Upper lobe of left lung (tissue), 6 donors: ENCODE results near the gene C12orf75. TPM values are rescaled to one million over a fixed set of nuclear protein-coding genes. Genes with fewer than 3 reads are reported as not detected.

Experiments used
- ATAC-seq, 2 donors: fragments of 200-7000 bp; cut with Tn5 transposase; one replicate each; pipeline ENCODE4 v1.9.1; 2022; ENCODE audit warnings: mild to moderate bottlenecking in 2 of 2, moderate library complexity in 2 of 2; ENCODE audit not compliant: low FRiP score in 2 of 2
- DNase-seq, 2 donors: peaks; one replicate each; pipeline ENCODE4 v3.0.0-alpha.2; 2019 to 2020
- H3K27ac ChIP-seq, 4 donors: fragments of 200-600 bp; sonication (generic); one replicate each; pipeline ENCODE4 v1.5.1; 2016 to 2019
- H3K27me3 ChIP-seq, 4 donors: fragments of 200-600 bp; sonication (generic); one replicate each; pipeline ENCODE4 v1.5.1; 2017 to 2019
- H3K36me3 ChIP-seq, 4 donors: fragments of 200-600 bp; sonication (generic); one replicate each; pipeline ENCODE4 v1.5.1; 2016 to 2019
- H3K4me1 ChIP-seq, 4 donors: fragments of 200-600 bp; sonication (generic); one replicate each; pipeline ENCODE4 v1.5.1; 2018 to 2019
- H3K4me3 ChIP-seq, 4 donors: fragments of 200-600 bp; sonication (generic); one replicate each; pipeline ENCODE4 v1.5.1; 2017 to 2019; ENCODE audit warnings: mild to moderate bottlenecking in 2 of 4, moderate library complexity in 1 of 4
- H3K9me3 ChIP-seq, 4 donors: fragments of 200-600 bp; sonication (generic); one replicate each; pipeline ENCODE4 v1.5.1; 2018 to 2019
- EP300 ChIP-seq, 4 donors: sonication (generic); formaldehyde crosslinking; IDR thresholded peaks; one replicate each; pipeline ENCODE4 v1.5.1; 2017; ENCODE audit warnings: antibody characterized with exemption in 4 of 4, control low read depth in 2 of 4
- POLR2A ChIP-seq, 4 donors: fragments of 450-650 bp; IDR thresholded peaks; one replicate each; pipeline ENCODE4 v1.5.1; 2016 to 2017; ENCODE audit warnings: antibody characterized with exemption in 4 of 4, mild to moderate bottlenecking in 2 of 4
- POLR2AphosphoS5 ChIP-seq, 2 donors: sonication (generic); formaldehyde crosslinking; IDR thresholded peaks; one replicate each; pipeline ENCODE4 v1.5.1; 2017; ENCODE audit warnings: antibody characterized with exemption in 2 of 2
- WGBS, 2 donors: methylation state at CpG; one replicate each; pipeline ENCODE4 v1.1.5; 2017 to 2018; 5-methylcytosine and 5-hydroxymethylcytosine counted together
- total RNA-seq, 6 donors: library from RNA; depleted of rRNA in 4 of 6; stranded (reverse); fragments of >200 nt in 4 of 6; gene quantifications; one replicate each; pipeline versions ENCODE4 v1.1.0 to v1.2.1, GENCODE V29; 2016 to 2021
- TF ChIP-seq, protein P1 (sequence below), 6 experiments: fragments of 450-650 bp in 4 of 6; fragments of 200-600 bp in 2 of 6; sonication (generic) in 2 of 6; IDR thresholded peaks; one replicate each; pipeline ENCODE4 v1.5.1; 2016 to 2019; ENCODE audit warnings: antibody characterized with exemption in 6 of 6
- donor health status: DM: no; HTN: no; CAD: no; lungs with moderate emphysema.
- donor health status: DM: no; HTN: yes; CAD: no; lungs with severe emphysema.

Gene C12orf75
- total RNA-seq, 6 donors from 2014 or later: 1.0 to 15.0 (median 6.2) TPM

DNA sequence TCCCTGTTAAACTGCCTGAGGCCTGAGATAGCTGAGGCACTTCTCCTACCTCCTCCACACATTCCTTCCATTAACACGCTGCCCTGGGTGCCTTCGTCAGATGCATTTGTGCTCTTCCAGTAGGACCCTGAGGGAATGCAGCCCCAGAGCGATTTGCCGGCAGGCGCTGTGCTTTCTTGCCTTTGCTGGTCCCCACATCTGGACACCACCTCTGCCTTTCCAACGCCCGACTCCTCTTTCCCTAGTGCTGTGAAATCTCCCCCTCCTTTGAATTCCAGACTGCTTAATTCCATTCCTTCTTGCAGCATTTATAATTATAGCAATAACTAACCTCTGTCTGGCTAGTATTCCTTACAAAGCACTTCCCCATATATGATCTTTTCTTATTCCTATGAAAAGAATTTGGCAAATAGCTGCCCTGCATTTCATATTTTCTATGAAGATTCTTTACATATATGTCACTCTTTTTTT is 88.4 kb downstream of the C12orf75 start:
- Histone ChIP-seq H3K36me3 (no peaks in the 10 kb centered on the region), H3K27me3 (no peaks in the 10 kb centered on the region), H3K27ac (no peak overlapping the region), H3K4me3 (no peak overlapping the region), H3K4me1 (no peaks in the 10 kb centered on the region), H3K9me3 (no peaks in the 10 kb centered on the region)
- TF ChIP-seq POLR2A (IDR thresholded peaks at IDR 0.05) (no peak), EP300 (IDR thresholded peaks at IDR 0.05) (no peak), POLR2AphosphoS5 (IDR thresholded peaks at IDR 0.05) (no peak)
- TF ChIP-seq, protein P1, sequence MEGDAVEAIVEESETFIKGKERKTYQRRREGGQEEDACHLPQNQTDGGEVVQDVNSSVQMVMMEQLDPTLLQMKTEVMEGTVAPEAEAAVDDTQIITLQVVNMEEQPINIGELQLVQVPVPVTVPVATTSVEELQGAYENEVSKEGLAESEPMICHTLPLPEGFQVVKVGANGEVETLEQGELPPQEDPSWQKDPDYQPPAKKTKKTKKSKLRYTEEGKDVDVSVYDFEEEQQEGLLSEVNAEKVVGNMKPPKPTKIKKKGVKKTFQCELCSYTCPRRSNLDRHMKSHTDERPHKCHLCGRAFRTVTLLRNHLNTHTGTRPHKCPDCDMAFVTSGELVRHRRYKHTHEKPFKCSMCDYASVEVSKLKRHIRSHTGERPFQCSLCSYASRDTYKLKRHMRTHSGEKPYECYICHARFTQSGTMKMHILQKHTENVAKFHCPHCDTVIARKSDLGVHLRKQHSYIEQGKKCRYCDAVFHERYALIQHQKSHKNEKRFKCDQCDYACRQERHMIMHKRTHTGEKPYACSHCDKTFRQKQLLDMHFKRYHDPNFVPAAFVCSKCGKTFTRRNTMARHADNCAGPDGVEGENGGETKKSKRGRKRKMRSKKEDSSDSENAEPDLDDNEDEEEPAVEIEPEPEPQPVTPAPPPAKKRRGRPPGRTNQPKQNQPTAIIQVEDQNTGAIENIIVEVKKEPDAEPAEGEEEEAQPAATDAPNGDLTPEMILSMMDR (IDR thresholded peaks at IDR 0.05): no peak
- ATAC-seq: no peak
- peak in 1 of 2 donors; percentile 7 for DNase-seq
- WGBS, 2 donors: 90% methylated on average over 7 of the region's 7 CpGs

DNA sequence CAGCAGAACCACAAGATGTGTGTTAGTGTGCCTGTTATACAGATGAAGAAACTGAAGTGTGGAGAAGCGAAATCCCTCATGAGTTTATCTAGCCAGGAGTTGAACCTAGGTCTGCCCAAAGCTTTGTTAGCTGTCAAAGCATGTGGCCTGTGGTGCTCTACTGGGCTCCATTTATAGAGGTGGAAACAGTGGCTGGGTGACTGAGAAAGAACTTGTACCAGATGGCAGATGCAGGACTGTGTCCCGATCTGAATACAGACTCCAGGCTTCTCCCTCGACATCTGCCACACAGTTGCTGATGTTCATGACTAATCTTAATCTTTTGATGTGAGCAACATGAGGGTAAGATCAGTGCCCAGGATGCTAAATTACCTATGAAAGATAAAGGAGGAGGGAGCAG is 89.1 kb downstream of the C12orf75 start:
- no peak for TF ChIP-seq POLR2A (IDR thresholded peaks at IDR 0.05)
- no peak for TF ChIP-seq POLR2AphosphoS5 (IDR thresholded peaks at IDR 0.05)
- TF ChIP-seq EP300 (IDR thresholded peaks at IDR 0.05): no peak
- TF ChIP-seq, protein P1 (IDR thresholded peaks at IDR 0.05): no peak
- ATAC-seq: no peak
- Histone ChIP-seq H3K4me3 (no peak overlapping the region), H3K9me3 (no peaks in the 10 kb centered on the region), H3K4me1 (no peaks in the 10 kb centered on the region), H3K36me3 (no peaks in the 10 kb centered on the region), H3K27ac (no peak overlapping the region), H3K27me3 (no peaks in the 10 kb centered on the region)
- DNase-seq: no peak
- 96 to 98% methylated on average over 3 of the region's 3 CpGs for WGBS, 2 donors

GRCh38 chr12:105420046-105420445 is 89.6 kb downstream of the C12orf75 start:
- DNase-seq (peak in 1 of 2 donors; percentile 14), ATAC-seq (no peak)
- H3K4me3 ChIP-seq: no peak overlapping the region
- no peaks in the 10 kb centered on the region for H3K4me1 ChIP-seq
- TF ChIP-seq POLR2AphosphoS5 (IDR thresholded peaks at IDR 0.05) (no peak), POLR2A (IDR thresholded peaks at IDR 0.05) (no peak), EP300 (IDR thresholded peaks at IDR 0.05) (no peak)
- TF ChIP-seq, protein P1 (IDR thresholded peaks at IDR 0.05): no peak
- H3K36me3 ChIP-seq: no peaks in the 10 kb centered on the region
- no peaks in the 10 kb centered on the region for H3K27me3 ChIP-seq
- 73 to 89% methylated on average over 4 to 5 of the region's 5 CpGs for WGBS, 2 donors
- no peak overlapping the region for H3K27ac ChIP-seq
- H3K9me3 ChIP-seq: no peaks in the 10 kb centered on the region

DNA sequence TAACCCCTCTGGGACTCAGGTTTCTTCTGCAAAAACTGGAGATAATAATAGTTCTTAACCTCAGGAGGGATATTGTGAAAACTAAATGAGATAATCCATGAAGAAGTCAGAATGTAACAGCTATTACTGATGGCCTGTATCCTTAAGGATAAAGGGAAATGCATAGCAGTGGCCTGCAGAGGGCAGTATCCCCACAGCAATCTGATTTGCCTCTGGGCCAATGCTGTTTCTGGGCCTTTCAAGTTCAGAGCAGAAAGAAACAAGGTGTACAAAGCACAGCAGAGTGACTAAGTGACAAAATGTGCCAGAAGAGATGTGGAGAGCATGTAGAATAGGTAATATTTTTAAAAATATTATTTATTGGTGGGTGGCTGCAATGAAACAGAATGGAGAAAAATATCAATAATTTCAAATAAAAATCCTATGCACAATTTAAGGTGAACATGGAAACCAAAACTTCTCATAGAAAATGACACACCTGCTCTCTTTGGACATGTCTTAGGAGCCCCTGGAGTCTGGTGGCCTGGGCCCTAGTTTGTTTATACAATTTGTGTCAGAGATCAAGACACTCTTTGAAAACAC is 90.3 kb downstream of the C12orf75 start:
- DNase-seq (peak in 1 of 2 donors; percentile 64), ATAC-seq (peak; percentile 79 to 91)
- no peaks in the 10 kb centered on the region for H3K4me1 ChIP-seq
- H3K36me3 ChIP-seq: no peaks in the 10 kb centered on the region
- no peak overlapping the region for H3K4me3 ChIP-seq
- TF ChIP-seq, protein P1 (IDR thresholded peaks at IDR 0.05): peak; percentile 78 to 92 (median 87)
- TF ChIP-seq POLR2AphosphoS5 (IDR thresholded peaks at IDR 0.05): no peak
- TF ChIP-seq POLR2A (IDR thresholded peaks at IDR 0.05): no peak
- no peak overlapping the region for H3K27ac ChIP-seq
- H3K27me3 ChIP-seq: no peaks in the 10 kb centered on the region
- H3K9me3 ChIP-seq: no peaks in the 10 kb centered on the region

Other genes starting within 250 kb of the C12orf75 start
- 10 to 100 TPM in 1 of 6 donors, 1 to 10 TPM in 5; 1.2 to 11.6 (median 2.9) TPM for gene ALDH1L2, start 246.2 kb upstream of the C12orf75 start, total RNA-seq
- gene WASHC4, start 223.0 kb upstream of the C12orf75 start, total RNA-seq: 100 to 1,000 TPM in 2 of 6 donors, 10 to 100 TPM in 4; 32.5 to 114 (median 69.6) TPM
- 10 to 100 TPM; 23.8 to 72.3 (median 28.6) TPM for gene APPL2, start 94.5 kb upstream of the C12orf75 start, total RNA-seq